CD4-positive, alpha-beta memory T cell (primary cell): ENCODE data around the gene URI1. TPM values are rescaled to one million over a fixed set of nuclear protein-coding genes. Genes with fewer than 3 reads are reported as not detected.
"Not testable (repeated sequence)": the region's sequence is repeated elsewhere in the genome, so short reads cannot be mapped to it uniquely, and the experiment has no call there.

ENCODE experiments used
- CTCF ChIA-PET: fragments of 350-600 bp; sonication (Branson Sonifier 250); formaldehyde crosslinking; loops from one replicate; lab custom pipeline; 2021; ENCODE audit warnings: inconsistent platforms; ENCODE audit not compliant: partially characterized antibody; lab: Charles Lee
- POLR2A ChIA-PET: fragments of 350-600 bp; sonication (Branson Sonifier 250); formaldehyde crosslinking; loops from one replicate; lab custom pipeline; 2021; ENCODE audit not compliant: partially characterized antibody; lab: Charles Lee
- DNase-seq, 5 donors: peaks; one replicate each; pipeline versions ENCODE4 v3.0.0 to v3.0.0-alpha.2; 2020 to 2022; ENCODE audit warnings: mixed read lengths in 1 of 5
- H3K27ac ChIP-seq: one replicate; pipeline ENCODE4 v1.7.0; 2013; ENCODE audit warnings: low read depth, low read length
- H3K27me3 ChIP-seq: 2 replicates; pipeline ENCODE4 v1.7.0; 2013; ENCODE audit warnings: mild to moderate bottlenecking, low read length, moderate library complexity; ENCODE audit not compliant: insufficient read depth
- H3K36me3 ChIP-seq: 2 replicates; pipeline ENCODE4 v1.7.0; 2013; ENCODE audit warnings: mild to moderate bottlenecking, low read length, moderate library complexity; ENCODE audit not compliant: insufficient read depth
- H3K4me1 ChIP-seq: 2 replicates; pipeline ENCODE4 v1.7.0; 2013; ENCODE audit warnings: mild to moderate bottlenecking, low read length, moderate library complexity; ENCODE audit not compliant: insufficient read depth
- H3K4me3 ChIP-seq, 2 donors: one replicate each; pipeline ENCODE4 v1.7.0; 2013; ENCODE audit warnings: low read length in 2 of 2, mild to moderate bottlenecking in 1 of 2
- H3K9me3 ChIP-seq, 2 donors: one replicate each; pipeline ENCODE4 v1.7.0; 2013; ENCODE audit warnings: low read length in 2 of 2, control low read depth in 1 of 2; ENCODE audit not compliant: control insufficient read depth in 1 of 2
- H3K27ac Mint-ChIP-seq, 7 donors: one replicate each; pipeline ENCODE4 v1.8.0; 2020 to 2021; ENCODE audit warnings: mixed read lengths in 7 of 7, mild to moderate bottlenecking in 6 of 7, inconsistent platforms in 3 of 7, moderate library complexity in 3 of 7
- H3K27me3 Mint-ChIP-seq, 2 donors: one replicate each; pipeline ENCODE4 v1.8.0; 2020 to 2021; ENCODE audit warnings: mixed read lengths in 2 of 2
- H3K36me3 Mint-ChIP-seq, 2 donors: one replicate each; pipeline ENCODE4 v1.8.0; 2020 to 2021; ENCODE audit warnings: mixed read lengths in 2 of 2, inconsistent platforms in 1 of 2, mild to moderate bottlenecking in 1 of 2
- H3K4me1 Mint-ChIP-seq, 4 donors: one replicate each; pipeline ENCODE4 v1.8.0; 2020 to 2021; ENCODE audit warnings: mixed read lengths in 4 of 4, mild to moderate bottlenecking in 1 of 4
- H3K4me3 Mint-ChIP-seq, 8 donors: one replicate each; pipeline ENCODE4 v1.8.0; 2020 to 2021; ENCODE audit warnings: mixed read lengths in 8 of 8, mild to moderate bottlenecking in 7 of 8, moderate library complexity in 6 of 8, inconsistent platforms in 3 of 8
- H3K9me3 Mint-ChIP-seq, 8 donors: one replicate each; pipeline ENCODE4 v1.8.0; 2020 to 2021; ENCODE audit warnings: mixed read lengths in 8 of 8, mild to moderate bottlenecking in 5 of 8, inconsistent platforms in 3 of 8, moderate library complexity in 1 of 8
- intact Hi-C: fragments of 100-400 bp; cut with micrococcal nuclease; formaldehyde crosslinking; loops from one replicate; pipeline ENCODE4 v1.15.1; 2023
- polyA plus RNA-seq, 2 donors: library from polyadenylated mRNA; unstranded; fragments of 300-500 nt; fragmentation: Illumina TruSeq; gene quantifications; one replicate each; pipeline ENCODE4 v1.2.3, GENCODE V29; 2021
- total RNA-seq, 2 experiments: library from RNA; stranded (reverse); gene quantifications; one replicate each; pipeline ENCODE4 v1.2.3, GENCODE V29; 2021

Gene URI1
- total and polyA plus RNA-seq, 4 experiments from 2014 or later = 16.6 to 95.0 (median 64.7) TPM

GRCh38 chr19:30041931-30042330 lies 99.9 kb downstream of the URI1 start:
- H3K27me3 ChIP-seq, H3K4me1 ChIP-seq, POLR2A ChIA-PET, CTCF ChIA-PET, H3K27ac ChIP-seq, H3K9me3 ChIP-seq, H3K4me3 ChIP-seq, intact Hi-C loops, DNase-seq, H3K4me3 Mint-ChIP-seq, H3K36me3 ChIP-seq, H3K27me3 Mint-ChIP-seq, H3K4me1 Mint-ChIP-seq: not testable (repeated sequence)
- Mint-ChIP-seq H3K36me3 (peaks cover 17 to 27% of the 10 kb centered on the region in 2 donors), H3K9me3 (peaks cover 2 to 17% (median 10%) of the 10 kb centered on the region in 8 donors), H3K27ac (peak overlapping the region in 1 of 7 donors; percentile 17)

GRCh38 chr19:30043008-30043407 lies 101.0 kb downstream of the URI1 start:
- DNase-seq, intact Hi-C loops, H3K4me3 ChIP-seq, H3K4me1 Mint-ChIP-seq, H3K4me1 ChIP-seq, H3K9me3 ChIP-seq, H3K9me3 Mint-ChIP-seq, H3K4me3 Mint-ChIP-seq, CTCF ChIA-PET, H3K27me3 Mint-ChIP-seq, POLR2A ChIA-PET, H3K27ac ChIP-seq, H3K27me3 ChIP-seq, H3K36me3 ChIP-seq: not testable (repeated sequence)
- H3K36me3 Mint-ChIP-seq = peaks cover 6 to 16% of the 10 kb centered on the region in 2 donors
- H3K27ac Mint-ChIP-seq = peak overlapping the region in 1 of 7 donors; percentile 22

- H3K27me3 ChIP-seq = no peaks in the 10 kb centered on the region
- intact Hi-C loops = no loop called here
- H3K4me3 ChIP-seq = no peak overlapping the region
- no peaks in the 10 kb centered on the region for H3K36me3 ChIP-seq
- DNase-seq = no peak
- no peak overlapping the region for H3K27ac ChIP-seq
- peaks cover 0 to 8% (median 5%) of the 10 kb centered on the region in 4 donors for H3K4me1 Mint-ChIP-seq
- no peaks in the 10 kb centered on the region for H3K27me3 Mint-ChIP-seq
- peaks cover 0 to 7% of the 10 kb centered on the region in 2 donors for H3K36me3 Mint-ChIP-seq
- CTCF ChIA-PET = no interaction called here
- H3K4me3 Mint-ChIP-seq = no peak overlapping the region
- peaks cover 0 to 2% (median 0%) of the 10 kb centered on the region in 8 donors for H3K9me3 Mint-ChIP-seq
- H3K4me1 ChIP-seq = no peaks in the 10 kb centered on the region
- no peaks in the 10 kb centered on the region for H3K9me3 ChIP-seq
- H3K27ac Mint-ChIP-seq = peak overlapping the region in 2 of 7 donors; percentile 22 to 60
- POLR2A ChIA-PET = no interaction called here
These were observed 102.5 kb downstream of the URI1 start for GRCh38 chr19:30044273-30045248.

GRCh38 chr19:30046522-30046921 lies 104.5 kb downstream of the URI1 start:
- POLR2A ChIA-PET = no interaction called here
- no peaks in the 10 kb centered on the region for H3K36me3 Mint-ChIP-seq
- no peak overlapping the region for H3K27ac Mint-ChIP-seq
- H3K4me1 Mint-ChIP-seq = peaks cover 0 to 7% (median 6%) of the 10 kb centered on the region in 4 donors
- CTCF ChIA-PET = no interaction called here
- no peak for DNase-seq
- Histone ChIP-seq H3K9me3 (no peaks in the 10 kb centered on the region), H3K36me3 (no peaks in the 10 kb centered on the region), H3K27ac (no peak overlapping the region), H3K27me3 (no peaks in the 10 kb centered on the region), H3K4me1 (no peaks in the 10 kb centered on the region), H3K4me3 (no peak overlapping the region)
- H3K27me3 Mint-ChIP-seq = no peaks in the 10 kb centered on the region
- intact Hi-C loops = no loop called here
- peaks cover 0 to 2% (median 0%) of the 10 kb centered on the region in 8 donors for H3K9me3 Mint-ChIP-seq
- H3K4me3 Mint-ChIP-seq = no peak overlapping the region

- Mint-ChIP-seq H3K4me1 (peaks cover 0 to 8% (median 6%) of the 10 kb centered on the region in 4 donors), H3K4me3 (no peak overlapping the region), H3K36me3 (no peaks in the 10 kb centered on the region), H3K9me3 (peaks cover 0 to 2% (median 0%) of the 10 kb centered on the region in 8 donors), H3K27me3 (no peaks in the 10 kb centered on the region), H3K27ac (no peak overlapping the region)
- H3K4me1 ChIP-seq = no peaks in the 10 kb centered on the region
- H3K4me3 ChIP-seq = no peak overlapping the region
- H3K9me3 ChIP-seq = no peaks in the 10 kb centered on the region
- ChIA-PET CTCF (no interaction called here), POLR2A (no interaction called here)
- no peaks in the 10 kb centered on the region for H3K36me3 ChIP-seq
- H3K27me3 ChIP-seq = no peaks in the 10 kb centered on the region
- no peak overlapping the region for H3K27ac ChIP-seq
- intact Hi-C loops = no loop called here
- no peak for DNase-seq
These were observed 105.4 kb downstream of the URI1 start for GRCh38 chr19:30047432-30047831.

GRCh38 chr19:30049226-30049625 lies 107.2 kb downstream of the URI1 start:
- Mint-ChIP-seq H3K27me3 (no peaks in the 10 kb centered on the region), H3K4me1 (peaks cover 0 to 6% (median 5%) of the 10 kb centered on the region in 4 donors), H3K4me3 (no peak overlapping the region), H3K27ac (no peak overlapping the region), H3K9me3 (no peaks in the 10 kb centered on the region), H3K36me3 (no peaks in the 10 kb centered on the region)
- Histone ChIP-seq H3K4me3 (no peak overlapping the region), H3K36me3 (no peaks in the 10 kb centered on the region), H3K27me3 (no peaks in the 10 kb centered on the region), H3K4me1 (no peaks in the 10 kb centered on the region), H3K9me3 (no peaks in the 10 kb centered on the region), H3K27ac (no peak overlapping the region)
- ChIA-PET POLR2A (no interaction called here), CTCF (no interaction called here)
- no peak for DNase-seq
- intact Hi-C loops = no loop called here

GRCh38 chr19:30049846-30050667 lies 108.0 kb downstream of the URI1 start:
- Mint-ChIP-seq H3K27ac (no peak overlapping the region), H3K4me3 (no peak overlapping the region), H3K36me3 (no peaks in the 10 kb centered on the region), H3K4me1 (peaks cover 0 to 6% (median 5%) of the 10 kb centered on the region in 4 donors), H3K9me3 (no peaks in the 10 kb centered on the region), H3K27me3 (no peaks in the 10 kb centered on the region)
- no peaks in the 10 kb centered on the region for H3K4me1 ChIP-seq
- ChIA-PET POLR2A (no interaction called here), CTCF (no interaction called here)
- H3K36me3 ChIP-seq = no peaks in the 10 kb centered on the region
- no peaks in the 10 kb centered on the region for H3K9me3 ChIP-seq
- intact Hi-C loops = no loop called here
- H3K27ac ChIP-seq = no peak overlapping the region
- H3K27me3 ChIP-seq = no peaks in the 10 kb centered on the region
- no peak overlapping the region for H3K4me3 ChIP-seq
- DNase-seq = no peak
